Lung (tissue), 12 donors: Measurements from ENCODE around the gene CGNL1. TPM values are rescaled to one million over a fixed set of nuclear protein-coding genes. Genes with fewer than 3 reads are reported as not detected.

ENCODE experiments used
- ATAC-seq: fragments of 200-7000 bp; cut with Tn5 transposase; one replicate; pipeline ENCODE4 v1.9.1; 2020; ENCODE audit warnings: moderate number of reproducible peaks; ENCODE audit not compliant: insufficient read depth, low FRiP score
- DNase-seq, 3 donors: peaks; one replicate each; pipeline ENCODE4 v3.0.0-alpha.2; 2013 to 2017
- H3K27ac ChIP-seq, 2 donors: one replicate each; pipeline ENCODE4 v1.5.1; 2013; ENCODE audit warnings: mild to moderate bottlenecking in 2 of 2, moderate library complexity in 2 of 2, control low read depth in 1 of 2, inconsistent platforms in 1 of 2, low read depth in 1 of 2, low read length in 1 of 2
- H3K27me3 ChIP-seq, 3 donors: one replicate each; pipeline ENCODE4 v1.5.1; 2013; ENCODE audit warnings: low read length in 2 of 3; ENCODE audit not compliant: control insufficient read depth in 3 of 3, insufficient read depth in 3 of 3
- H3K36me3 ChIP-seq, 4 donors: one replicate each; pipeline ENCODE4 v1.5.1; 2013; ENCODE audit warnings: low read length in 4 of 4, mild to moderate bottlenecking in 1 of 4, moderate library complexity in 1 of 4; ENCODE audit not compliant: control insufficient read depth in 4 of 4, insufficient read depth in 4 of 4
- H3K4me1 ChIP-seq, 5 donors: one replicate each; pipeline ENCODE4 v1.5.1; 2013; ENCODE audit warnings: low read length in 5 of 5, mild to moderate bottlenecking in 2 of 5, moderate library complexity in 1 of 5; ENCODE audit not compliant: control insufficient read depth in 5 of 5, insufficient read depth in 5 of 5
- H3K4me3 ChIP-seq: one replicate; pipeline ENCODE4 v1.5.1; 2013; ENCODE audit warnings: mild to moderate bottlenecking, control low read depth, moderate library complexity
- H3K9ac ChIP-seq, 2 donors: one replicate each; pipeline ENCODE4 v1.5.1; 2013; ENCODE audit warnings: low read length in 2 of 2, control low read depth in 1 of 2; ENCODE audit not compliant: insufficient read depth in 1 of 2
- H3K9me3 ChIP-seq, 4 donors: one replicate each; pipeline ENCODE4 v1.5.1; 2013; ENCODE audit warnings: low read length in 3 of 4, mild to moderate bottlenecking in 1 of 4, moderate library complexity in 1 of 4; ENCODE audit not compliant: control insufficient read depth in 4 of 4, insufficient read depth in 3 of 4
- CTCF ChIP-seq: IDR thresholded peaks from 2 replicates; pipeline ENCODE4 v1.5.1; 2012; ENCODE audit warnings: mild to moderate bottlenecking; ENCODE audit errors: control extremely low read depth, extremely low read depth
- WGBS, 2 donors: extraction: QIAGEN DNeasy Blood & Tissue Kit; methylation state at CpG; one replicate each; pipeline ENCODE4 v1.1.7; 2013; 5-methylcytosine and 5-hydroxymethylcytosine counted together
- polyA plus RNA-seq, 2 donors: library from polyadenylated mRNA; stranded (reverse); fragments of 200-250 nt; gene quantifications; one replicate each; pipeline ENCODE4 v1.2.1, GENCODE V29; 2013
- total RNA-seq, 2 donors: library from RNA; depleted of rRNA in 1 of 2; stranded (reverse); fragments of >200 nt in 1 of 2; gene quantifications; one replicate each; pipeline ENCODE4 v1.2.1, GENCODE V29; 2014 to 2021
- donor health status: control.
- donor health status: control.
- donor health status: Bipolar disorder and iron deficiency.
- donor health status: healthy.
- donor health status: DM: yes; HTN: yes; CAD: no.

The CGNL1 gene
- total and polyA plus RNA-seq, 4 donors = 9.0 to 42.5 (median 22.9) TPM

GRCh38 chr15:57527382-57528091, 151.2 kb downstream of the CGNL1 start:
- no peak overlapping the region for H3K9ac ChIP-seq
- DNase-seq (peak; percentile 57 to 93 (median 90)), ATAC-seq (peak; percentile 70)
- WGBS, 2 donors = 64 to 68% methylated on average over 9 of the region's 9 CpGs
- no peaks in the 10 kb centered on the region for H3K27me3 ChIP-seq
- no peak overlapping the region for H3K4me3 ChIP-seq
- H3K4me1 ChIP-seq = peaks cover 0 to 38% (median 6%) of the 10 kb centered on the region in 5 donors
- H3K36me3 ChIP-seq = peaks cover 0 to 6% (median 0%) of the 10 kb centered on the region in 4 donors
- no peak overlapping the region for H3K27ac ChIP-seq
- TF ChIP-seq CTCF = peak; percentile 52
- no peaks in the 10 kb centered on the region for H3K9me3 ChIP-seq

- peak in 2 of 3 donors; percentile 50 to 54 for DNase-seq
- H3K4me1 ChIP-seq = peaks cover 0 to 53% (median 13%) of the 10 kb centered on the region in 5 donors
- no peak overlapping the region for H3K27ac ChIP-seq
- H3K36me3 ChIP-seq = peaks cover 0 to 2% (median 0%) of the 10 kb centered on the region in 4 donors
- no peaks in the 10 kb centered on the region for H3K9me3 ChIP-seq
- ATAC-seq = no peak
- no peak overlapping the region for H3K9ac ChIP-seq
- no peak for TF ChIP-seq CTCF
- no peaks in the 10 kb centered on the region for H3K27me3 ChIP-seq
- no peak overlapping the region for H3K4me3 ChIP-seq
- 83 to 90% methylated on average over 1 of the region's 1 CpG for WGBS, 2 donors
Observed at GRCh38 chr15:57528940-57529565, 152.7 kb downstream of the CGNL1 start.

DNA sequence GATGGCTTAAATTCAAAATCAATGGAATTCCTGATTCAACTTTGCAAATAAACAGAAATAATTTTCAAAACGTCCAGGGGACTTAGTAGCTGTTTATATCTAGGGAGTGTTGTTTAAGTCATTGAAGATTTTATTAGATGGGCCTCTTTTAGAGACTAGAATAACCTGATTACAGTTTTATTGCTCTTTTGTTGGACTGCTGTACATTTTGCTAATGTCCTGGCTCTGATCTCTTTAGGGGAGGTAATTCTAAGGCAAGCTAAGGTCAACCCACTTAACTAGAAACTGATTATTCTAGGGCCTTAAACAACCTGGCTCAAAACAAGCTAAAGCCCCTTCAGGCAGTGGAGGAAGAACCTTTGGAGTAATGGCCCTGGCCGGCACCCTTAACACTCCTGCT, 153.4 kb downstream of the CGNL1 start:
- WGBS, 2 donors = 53 to 71% methylated on average over 2 of the region's 2 CpGs
- H3K9ac ChIP-seq = no peak overlapping the region

More for the DNA sequence above, 153.4 kb downstream of the CGNL1 start:
- Histone ChIP-seq H3K27me3 (no peaks in the 10 kb centered on the region), H3K4me3 (no peak overlapping the region), H3K36me3 (no peaks in the 10 kb centered on the region), H3K27ac (no peak overlapping the region), H3K4me1 (peaks cover 0 to 60% (median 19%) of the 10 kb centered on the region in 5 donors), H3K9me3 (no peaks in the 10 kb centered on the region)
- DNase-seq (no peak), ATAC-seq (no peak)
- TF ChIP-seq CTCF = no peak
